ENCODE data around the gene HDAC8.
"Not testable (repeated sequence)": the region's sequence is repeated elsewhere in the genome, so short reads cannot be mapped to it uniquely, and the experiment has no call there.

Gene HDAC8

GRCh38 chrX:72539822-72540221, 32.8 kb downstream of the HDAC8 start:
- in situ Hi-C loops (cut with MboI; ENCODE audit: low sequenced_read_pairs) = loop anchor here (25.0 kb wide), 1 partner anchor 253 kb away; the partner anchor contains the start of gene RPS4X

GRCh38 chrX:72536542-72536941, 36.1 kb downstream of the HDAC8 start:
- in situ Hi-C loops (cut with MboI; ENCODE audit: low sequenced_read_pairs) = loop anchor here (25.0 kb wide), 1 partner anchor 249 kb away; the partner anchor contains the start of gene RPS4X

GRCh38 chrX:72532366-72532765, 40.3 kb downstream of the HDAC8 start:
- in situ Hi-C loops (cut with MboI; ENCODE audit: low sequenced_read_pairs) = loop anchor here (25.0 kb wide), 1 partner anchor 245 kb away; the partner anchor contains the start of gene RPS4X

DNA sequence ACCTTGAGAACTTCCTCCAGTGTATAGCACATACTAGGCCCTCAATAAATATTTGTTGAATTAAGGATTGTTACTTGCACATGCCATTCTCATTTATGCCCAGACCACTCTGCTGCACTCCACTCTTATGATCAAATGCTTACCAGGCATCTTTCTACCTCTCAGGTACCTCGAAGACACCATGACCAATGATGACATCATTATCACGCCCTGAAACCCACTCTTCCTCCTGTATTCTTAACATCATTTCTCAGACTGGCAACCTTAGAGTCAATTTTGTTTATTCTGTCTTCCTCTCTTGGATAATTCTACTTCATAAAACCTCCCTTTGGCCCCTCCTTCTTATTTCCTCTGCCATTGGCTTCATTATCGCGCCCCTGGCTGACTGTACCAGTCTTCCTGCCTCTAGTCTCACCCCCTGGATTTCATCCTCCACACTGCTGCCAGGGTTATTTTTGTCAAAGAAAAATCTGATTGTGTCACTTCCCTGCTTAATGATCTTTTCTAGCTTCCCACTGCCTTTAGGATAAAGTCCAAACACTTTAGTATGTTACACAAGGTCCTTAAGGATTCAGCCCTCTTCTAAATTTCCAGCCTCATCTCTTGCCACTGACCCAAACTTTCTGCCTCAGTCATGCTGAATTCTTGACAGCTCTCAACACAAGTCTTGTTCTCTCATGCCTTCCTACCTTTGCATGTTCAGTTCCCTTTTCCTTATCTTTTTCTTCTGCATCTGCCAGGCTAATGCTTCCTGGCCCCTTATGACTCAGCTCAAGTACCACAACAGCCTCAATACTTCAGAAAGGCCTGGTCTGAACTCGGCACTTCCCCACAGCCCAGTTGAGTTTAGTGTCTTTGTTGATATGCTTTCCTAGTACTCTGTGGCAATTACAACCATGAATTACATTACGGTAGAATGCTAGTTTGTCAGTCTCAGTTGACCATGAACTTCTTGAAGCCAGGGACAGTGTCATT, 45.8 kb downstream of the HDAC8 start:
- in situ Hi-C loops (cut with MboI; ENCODE audit: low sequenced_read_pairs) = loop anchor here (25.0 kb wide), 1 partner anchor 240 kb away; the partner anchor contains the start of gene RPS4X

- in situ Hi-C loops (cut with MboI; ENCODE audit: low sequenced_read_pairs) = no loop called here
These were observed 73.9 kb downstream of the HDAC8 start for GRCh38 chrX:72498782-72499181.

DNA sequence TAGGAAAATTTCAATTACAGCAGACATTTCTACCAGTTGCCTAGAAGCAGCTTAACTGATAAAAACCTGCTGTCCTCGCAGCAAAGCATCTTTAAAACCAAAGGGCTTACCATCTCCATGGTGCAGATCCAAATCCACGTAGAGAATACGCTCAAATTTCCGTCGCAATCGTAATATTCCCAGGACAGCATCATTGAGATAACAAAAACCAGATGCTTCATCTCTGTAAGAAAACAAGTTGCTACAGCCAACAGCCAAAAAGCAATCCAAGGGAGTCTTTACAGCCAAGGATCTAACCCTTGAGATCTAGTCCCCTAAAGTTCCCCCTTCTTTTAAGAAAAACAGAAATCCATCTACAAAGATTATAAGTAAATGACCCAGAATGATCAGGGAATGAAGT, 77.6 kb downstream of the HDAC8 start:
- in situ Hi-C loops (cut with MboI; ENCODE audit: low sequenced_read_pairs) = no loop called here

DNA sequence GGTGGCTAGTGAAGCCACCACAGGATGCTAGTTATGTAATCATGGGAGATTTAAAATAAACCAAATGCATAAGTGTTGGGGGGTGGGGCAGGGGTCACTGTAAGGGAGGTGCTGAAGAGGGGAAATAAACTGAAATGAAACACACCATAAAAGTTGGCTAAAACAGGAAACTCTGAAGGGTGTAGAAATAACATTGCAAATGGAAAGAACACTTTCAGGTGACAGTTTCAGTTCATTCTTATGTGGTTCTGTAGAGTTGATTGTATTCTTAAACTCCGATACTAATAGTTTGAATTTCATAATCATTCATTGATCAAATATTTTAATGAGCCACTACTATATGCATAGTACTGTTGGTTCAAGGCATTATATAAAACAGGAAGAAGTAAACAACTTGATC, 80.1 kb downstream of the HDAC8 start:
- in situ Hi-C loops (cut with MboI; ENCODE audit: low sequenced_read_pairs) = no loop called here

GRCh38 chrX:72490221-72490620, 82.4 kb downstream of the HDAC8 start:
- in situ Hi-C loops (cut with MboI; ENCODE audit: low sequenced_read_pairs) = not testable (repeated sequence)

GRCh38 chrX:72487661-72488060, 85.0 kb downstream of the HDAC8 start:
- in situ Hi-C loops (cut with MboI; ENCODE audit: low sequenced_read_pairs) = no loop called here

- in situ Hi-C loops (cut with MboI; ENCODE audit: low sequenced_read_pairs) = no loop called here
These were observed 93.0 kb downstream of the HDAC8 start for GRCh38 chrX:72479324-72480274.

GRCh38 chrX:72478853-72479252, 93.8 kb downstream of the HDAC8 start:
- in situ Hi-C loops (cut with MboI; ENCODE audit: low sequenced_read_pairs) = no loop called here

GRCh38 chrX:72478351-72478750, 94.3 kb downstream of the HDAC8 start:
- in situ Hi-C loops (cut with MboI; ENCODE audit: low sequenced_read_pairs) = no loop called here

DNA sequence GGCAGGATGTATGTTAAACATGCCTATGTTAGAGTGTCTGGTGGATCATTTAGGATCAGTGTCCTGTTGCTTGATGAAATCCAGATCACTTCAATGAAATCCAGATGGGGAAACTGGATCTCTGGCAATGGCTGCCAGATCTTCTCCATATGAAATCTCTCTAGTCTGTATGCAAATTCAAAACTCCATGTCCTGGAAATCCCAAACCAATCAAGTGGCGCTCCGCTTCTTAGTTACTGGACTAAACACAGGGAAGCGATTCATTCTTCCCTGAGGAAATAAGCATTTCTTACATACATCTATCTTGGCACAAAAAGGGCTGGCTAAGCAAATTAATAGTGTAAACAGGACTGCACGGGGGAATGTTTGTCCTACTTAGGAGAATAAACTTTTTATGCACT, 94.9 kb downstream of the HDAC8 start:
- in situ Hi-C loops (cut with MboI; ENCODE audit: low sequenced_read_pairs) = no loop called here

- in situ Hi-C loops (cut with MboI; ENCODE audit: low sequenced_read_pairs) = no loop called here
These were observed 95.3 kb downstream of the HDAC8 start for GRCh38 chrX:72477376-72477775.

GRCh38 chrX:72475952-72476668, 96.5 kb downstream of the HDAC8 start:
- in situ Hi-C loops (cut with MboI; ENCODE audit: low sequenced_read_pairs) = no loop called here

GRCh38 chrX:72475338-72475737, 97.3 kb downstream of the HDAC8 start:
- in situ Hi-C loops (cut with MboI; ENCODE audit: low sequenced_read_pairs) = no loop called here

DNA sequence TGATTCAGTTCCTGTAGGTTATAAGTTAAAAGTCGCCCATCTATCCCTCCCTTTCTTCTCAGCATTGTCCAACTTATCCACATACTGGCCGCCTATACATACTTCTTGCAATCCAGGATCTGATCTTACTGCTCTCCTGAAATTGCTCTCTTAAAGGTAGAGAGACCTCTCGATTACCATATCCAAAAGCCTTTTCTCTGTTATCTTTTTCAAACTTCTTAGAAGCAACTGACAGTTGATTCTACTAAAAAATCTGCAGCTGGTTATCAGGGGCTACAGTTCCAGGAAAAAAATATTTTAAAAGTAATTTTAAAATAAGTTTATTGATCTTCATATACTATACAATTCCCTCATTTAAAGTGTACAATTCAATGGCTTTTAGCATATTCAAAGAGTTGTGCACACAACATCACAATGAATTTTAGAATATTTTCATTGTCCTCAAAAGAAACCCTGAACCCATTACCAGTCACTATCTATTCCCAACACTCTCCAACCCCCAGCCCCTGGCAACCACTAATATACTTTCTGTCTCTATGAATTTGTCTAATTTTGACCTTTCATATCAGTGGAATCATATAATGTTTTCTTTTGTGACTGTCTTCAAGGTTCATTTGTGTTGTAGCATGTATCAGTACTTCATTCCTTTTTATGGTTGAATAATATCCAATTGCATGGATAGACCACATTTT, 102.0 kb downstream of the HDAC8 start:
- in situ Hi-C loops (cut with MboI; ENCODE audit: low sequenced_read_pairs) = no loop called here

DNA sequence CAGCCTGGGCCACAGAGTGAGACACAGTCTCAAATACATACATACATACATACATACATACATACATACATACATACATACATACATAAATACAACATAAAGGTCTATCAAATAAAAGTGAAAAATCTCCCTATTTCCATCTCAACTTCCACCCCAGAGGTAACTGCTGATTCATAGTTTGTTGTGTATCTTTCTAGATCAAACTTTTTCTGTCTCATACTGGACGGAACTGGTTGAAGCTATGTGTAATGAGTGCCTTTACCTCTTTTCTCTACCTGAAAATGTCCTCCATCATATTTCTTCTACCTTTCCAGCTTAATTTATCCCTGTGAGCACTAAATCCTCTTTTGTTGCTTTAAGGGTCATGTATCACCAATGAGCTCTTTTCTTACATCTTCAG, 102.5 kb downstream of the HDAC8 start:
- in situ Hi-C loops (cut with MboI; ENCODE audit: low sequenced_read_pairs) = no loop called here

- in situ Hi-C loops (cut with MboI; ENCODE audit: low sequenced_read_pairs) = no loop called here
These were observed 104.0 kb downstream of the HDAC8 start for GRCh38 chrX:72468607-72469006.

DNA sequence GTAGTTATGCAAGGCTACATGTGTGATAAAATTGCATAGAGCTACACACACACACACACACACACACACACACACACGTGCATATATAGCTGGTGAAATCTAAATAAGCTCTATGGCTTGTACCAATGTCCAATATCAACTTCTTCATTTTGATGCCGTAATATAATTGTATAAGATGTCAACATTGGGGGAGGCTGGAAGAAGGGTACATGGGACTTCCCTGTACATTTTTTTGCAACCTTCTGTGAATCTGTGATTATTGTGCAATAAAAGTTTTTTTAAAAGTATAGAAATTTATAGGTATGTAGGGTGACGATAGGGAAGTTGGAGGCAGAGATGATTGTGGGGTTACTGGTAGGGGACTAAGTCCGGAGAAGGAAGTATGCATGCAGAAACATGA, 105.5 kb downstream of the HDAC8 start:
- in situ Hi-C loops (cut with MboI; ENCODE audit: low sequenced_read_pairs) = no loop called here
